Activated CD4-positive, alpha-beta T cell treated with anti-CD3 and anti-CD28 coated beads, Interleukin-2, amount 10 ng/mL, durations not matched to agents 7 days and 5 days (primary cell): ENCODE measurements around the gene FLYWCH2. TPM values are rescaled to one million over a fixed set of nuclear protein-coding genes. Genes with fewer than 3 reads are reported as not detected.
"Not testable (repeated sequence)": the region's sequence is repeated elsewhere in the genome, so short reads cannot be mapped to it uniquely, and the experiment has no call there.

Source experiments
- CTCF ChIA-PET: fragments of 350-600 bp; sonication (Branson Sonifier 250); formaldehyde crosslinking; loops from one replicate; lab custom pipeline; 2021; ENCODE audit warnings: antibody characterized with exemption; lab: Charles Lee
- POLR2A ChIA-PET: fragments of 350-600 bp; sonication (Branson Sonifier 250); formaldehyde crosslinking; loops from one replicate; lab custom pipeline; 2021; ENCODE audit warnings: antibody characterized with exemption; lab: Charles Lee
- DNase-seq: peaks from one replicate; pipeline ENCODE4 v3.0.0-alpha.2; 2020
- H3K27ac Mint-ChIP-seq: one replicate; pipeline ENCODE4 v1.8.0; 2021; ENCODE audit warnings: mild to moderate bottlenecking, moderate library complexity, mixed read lengths
- H3K27me3 Mint-ChIP-seq: one replicate; pipeline ENCODE4 v1.8.0; 2021; ENCODE audit warnings: mixed read lengths
- H3K36me3 Mint-ChIP-seq: one replicate; pipeline ENCODE4 v1.8.0; 2021; ENCODE audit warnings: low read depth, mixed read lengths
- H3K4me1 Mint-ChIP-seq: one replicate; pipeline ENCODE4 v1.8.0; 2021; ENCODE audit warnings: mixed read lengths
- H3K4me3 Mint-ChIP-seq: one replicate; pipeline ENCODE4 v1.8.0; 2021; ENCODE audit warnings: mild to moderate bottlenecking, moderate library complexity, mixed read lengths
- H3K9me3 Mint-ChIP-seq: one replicate; pipeline ENCODE4 v1.8.0; 2021; ENCODE audit warnings: mixed read lengths
- total RNA-seq, 2 experiments: library from RNA; stranded (reverse); gene quantifications; one replicate each; pipeline ENCODE4 v1.2.3, GENCODE V29; 2021

Gene FLYWCH2
- total RNA-seq, 2 experiments from 2014 or later: 16.8 to 21.0 TPM

GRCh38 chr16:2899564-2900072 is 16.6 kb downstream of the FLYWCH2 start:
- CTCF ChIA-PET: interaction anchor here (1.1 to 1.8 kb wide), 4 partner anchors 8 to 31 kb away, joined by 3 to 6 read pairs (median 6); partner anchors contain the start of gene FLYWCH2

GRCh38 chr16:2900526-2901075 is 17.6 kb downstream of the FLYWCH2 start:
- no peak overlapping the region for H3K27ac Mint-ChIP-seq
- H3K27me3 Mint-ChIP-seq: no peaks in the 10 kb centered on the region
- H3K4me1 Mint-ChIP-seq: peaks cover 8% of the 10 kb centered on the region
- POLR2A ChIA-PET: no interaction called here
- no peak overlapping the region for H3K4me3 Mint-ChIP-seq
- no peaks in the 10 kb centered on the region for H3K9me3 Mint-ChIP-seq
- CTCF ChIA-PET: no interaction called here
- no peak for DNase-seq
- H3K36me3 Mint-ChIP-seq: no peaks in the 10 kb centered on the region

More at GRCh38 chr16:2899564-2900072, 16.6 kb downstream of the FLYWCH2 start:
- POLR2A ChIA-PET: no interaction called here
- DNase-seq: no peak
- Mint-ChIP-seq H3K36me3 (no peaks in the 10 kb centered on the region), H3K27ac (no peak overlapping the region), H3K27me3 (no peaks in the 10 kb centered on the region), H3K9me3 (no peaks in the 10 kb centered on the region), H3K4me1 (peaks cover 8% of the 10 kb centered on the region), H3K4me3 (no peak overlapping the region)

GRCh38 chr16:2902337-2903130 is 19.5 kb downstream of the FLYWCH2 start:
- no peak overlapping the region for H3K27ac Mint-ChIP-seq
- ChIA-PET POLR2A (no interaction called here), CTCF (interaction anchor here (1.1 to 1.6 kb wide), 3 partner anchors 14 to 34 kb away, joined by 3 to 8 read pairs (median 6); no protein-coding TSS in a partner anchor)
- no peaks in the 10 kb centered on the region for H3K27me3 Mint-ChIP-seq
- H3K36me3 Mint-ChIP-seq: no peaks in the 10 kb centered on the region
- no peak overlapping the region for H3K4me3 Mint-ChIP-seq
- peaks cover 20% of the 10 kb centered on the region for H3K4me1 Mint-ChIP-seq
- no peaks in the 10 kb centered on the region for H3K9me3 Mint-ChIP-seq
- DNase-seq: no peak

GRCh38 chr16:2904100-2904921 is 21.3 kb downstream of the FLYWCH2 start:
- Mint-ChIP-seq H3K4me3 (peak overlapping the region; percentile 84), H3K36me3 (no peaks in the 10 kb centered on the region), H3K27me3 (no peaks in the 10 kb centered on the region), H3K4me1 (peaks cover 20% of the 10 kb centered on the region), H3K27ac (peak overlapping the region; percentile 83), H3K9me3 (no peaks in the 10 kb centered on the region)
- DNase-seq: peak; percentile 79
- POLR2A ChIA-PET: no interaction called here
- CTCF ChIA-PET: interaction anchor here (1.1 to 1.5 kb wide), 2 partner anchors 20 to 23 kb away, joined by 3 to 6 read pairs; no protein-coding TSS in a partner anchor

GRCh38 chr16:2904922-2905240 is 21.9 kb downstream of the FLYWCH2 start:
- H3K4me1 Mint-ChIP-seq: peaks cover 20% of the 10 kb centered on the region
- peak overlapping the region; percentile 83 for H3K27ac Mint-ChIP-seq
- no peak for DNase-seq
- H3K4me3 Mint-ChIP-seq: peak overlapping the region; percentile 84
- CTCF ChIA-PET: interaction anchor here (1.0 to 1.1 kb wide), 2 partner anchors 22 to 67 kb away, joined by 3 to 4 read pairs; no protein-coding TSS in a partner anchor
- POLR2A ChIA-PET: no interaction called here
- H3K36me3 Mint-ChIP-seq: no peaks in the 10 kb centered on the region
- H3K9me3 Mint-ChIP-seq: no peaks in the 10 kb centered on the region
- no peaks in the 10 kb centered on the region for H3K27me3 Mint-ChIP-seq

- Mint-ChIP-seq H3K27me3 (no peaks in the 10 kb centered on the region), H3K4me3 (peak overlapping the region; percentile 84), H3K9me3 (no peaks in the 10 kb centered on the region), H3K4me1 (peaks cover 20% of the 10 kb centered on the region), H3K36me3 (no peaks in the 10 kb centered on the region), H3K27ac (peak overlapping the region; percentile 83)
- CTCF ChIA-PET: interaction anchor here (1.0 to 1.1 kb wide), 2 partner anchors 22 to 67 kb away, joined by 3 to 4 read pairs; no protein-coding TSS in a partner anchor
- peak; percentile 97 for DNase-seq
- POLR2A ChIA-PET: no interaction called here
Observed at GRCh38 chr16:2905241-2905987, 22.4 kb downstream of the FLYWCH2 start.

- ChIA-PET CTCF (interaction anchor here (1.0 to 1.1 kb wide), 2 partner anchors 21 to 68 kb away, joined by 3 to 4 read pairs; no protein-coding TSS in a partner anchor), POLR2A (no interaction called here)
- no peaks in the 10 kb centered on the region for H3K9me3 Mint-ChIP-seq
- H3K27ac Mint-ChIP-seq: peak overlapping the region; percentile 31
- H3K4me3 Mint-ChIP-seq: peak overlapping the region; percentile 84
- H3K4me1 Mint-ChIP-seq: peaks cover 20% of the 10 kb centered on the region
- DNase-seq: no peak
- no peaks in the 10 kb centered on the region for H3K27me3 Mint-ChIP-seq
- H3K36me3 Mint-ChIP-seq: no peaks in the 10 kb centered on the region
Observed at GRCh38 chr16:2905988-2906387, 23.0 kb downstream of the FLYWCH2 start.

- H3K4me1 Mint-ChIP-seq: peaks cover 28% of the 10 kb centered on the region
- H3K27me3 Mint-ChIP-seq, H3K4me3 Mint-ChIP-seq, POLR2A ChIA-PET, H3K9me3 Mint-ChIP-seq, H3K36me3 Mint-ChIP-seq, H3K27ac Mint-ChIP-seq: not testable (repeated sequence)
- peak; percentile 50 for DNase-seq
- CTCF ChIA-PET: interaction anchor here (0.6 to 1.3 kb wide), 9 partner anchors 8 to 920 kb away, joined by 3 to 8 read pairs (median 4); partner anchors contain the start of gene FLYWCH2
Observed at GRCh38 chr16:2907084-2907753, 24.2 kb downstream of the FLYWCH2 start.

GRCh38 chr16:2910441-2910969 is 27.5 kb downstream of the FLYWCH2 start:
- no peaks in the 10 kb centered on the region for H3K9me3 Mint-ChIP-seq
- DNase-seq: no peak
- no peaks in the 10 kb centered on the region for H3K27me3 Mint-ChIP-seq
- peaks cover 9% of the 10 kb centered on the region for H3K36me3 Mint-ChIP-seq
- no peak overlapping the region for H3K27ac Mint-ChIP-seq
- ChIA-PET CTCF (interaction anchor here (0.6 to 1.4 kb wide), 4 partner anchors 16 to 72 kb away, joined by 3 to 9 read pairs (median 4); no protein-coding TSS in a partner anchor), POLR2A (no interaction called here)
- H3K4me3 Mint-ChIP-seq: peak overlapping the region; percentile 75
- H3K4me1 Mint-ChIP-seq: peaks cover 40% of the 10 kb centered on the region

GRCh38 chr16:2911638-2912329 is 28.8 kb downstream of the FLYWCH2 start, which contains the start of gene FLYWCH1:
FLYWCH1 (plus strand) TSS chr16:2911931; CDS start chr16:2929686, 17,755 bp downstream.
- peak; percentile 99 for DNase-seq
- ChIA-PET CTCF (interaction anchor here (0.6 to 2.2 kb wide), 5 partner anchors 15 to 72 kb away, joined by 3 to 10 read pairs (median 4); partner anchors contain the start of gene FLYWCH2), POLR2A (interaction anchor here (0.9 to 1.0 kb wide), 2 partner anchors 29 to 153 kb away, joined by 3 to 6 read pairs; partner anchors contain the start of genes FLYWCH2 and IL32)
- Mint-ChIP-seq H3K27me3 (no peaks in the 10 kb centered on the region), H3K9me3 (no peaks in the 10 kb centered on the region), H3K4me1 (peaks cover 30% of the 10 kb centered on the region), H3K4me3 (peak within 1 kb of the TSS; percentile 88), H3K36me3 (peaks cover 11% of the 10 kb centered on the region), H3K27ac (peak within 1 kb of the TSS; percentile 89)
